HepG2 (cell line): ENCODE data around the gene CHST14. TPM values are rescaled to one million over a fixed set of nuclear protein-coding genes. Genes with fewer than 3 reads are reported as not detected.

ENCODE experiments used
- DDIT3 ChIP-seq: sonication (generic); formaldehyde crosslinking; IDR thresholded peaks from 2 replicates; pipeline ENCODE4 v1.4.0; 2020; ENCODE audit warnings: mild to moderate bottlenecking, missing genetic modification reagents
- GABPA ChIP-seq, 2 experiments: IDR thresholded peaks; 2 replicates each; pipeline ENCODE4 v1.6.1; 2011 to 2016; ENCODE audit warnings: low read depth in 2 of 2, low read length in 1 of 2, missing biosample characterization in 1 of 2, missing genetic modification characterization in 1 of 2
- KMT2A ChIP-seq: sonication (generic); formaldehyde crosslinking; IDR thresholded peaks from 2 replicates; pipeline ENCODE4 v1.4.0; 2020; ENCODE audit warnings: missing genetic modification reagents
- MBD4 ChIP-seq: IDR thresholded peaks from 2 replicates; pipeline ENCODE4 v1.6.1; 2012; ENCODE audit warnings: low read length, inconsistent platforms, borderline replicate concordance
- MLLT10 ChIP-seq: sonication (generic); formaldehyde crosslinking; IDR thresholded peaks from 2 replicates; pipeline ENCODE4 v1.4.0; 2020; ENCODE audit warnings: missing genetic modification reagents
- NR3C1 ChIP-seq: sonication (generic); formaldehyde crosslinking; IDR thresholded peaks from 2 replicates; pipeline ENCODE4 v1.4.0; 2020; ENCODE audit warnings: missing genetic modification reagents
- RNF2 ChIP-seq: fragments of 450-650 bp; conservative IDR thresholded peaks from 2 replicates; pipeline ENCODE4 v1.6.1; 2016; ENCODE audit warnings: low read depth
- SIN3A ChIP-seq: IDR thresholded peaks from 2 replicates; pipeline ENCODE4 v1.6.1; 2011; ENCODE audit warnings: low read depth, mild to moderate bottlenecking, control low read depth, low read length, borderline replicate concordance
- TBX2 ChIP-seq: sonication (generic); formaldehyde crosslinking; IDR thresholded peaks from 2 replicates; pipeline ENCODE4 v1.5.0; 2020; ENCODE audit warnings: missing genetic modification reagents, mild to moderate bottlenecking, borderline replicate concordance
- TEAD2 ChIP-seq: sonication (generic); formaldehyde crosslinking; IDR thresholded peaks from 2 replicates; pipeline ENCODE4 v1.9.0; 2021; ENCODE audit warnings: missing genetic modification reagents
- USF2 ChIP-seq, 2 experiments: sonication (generic) in 1 of 2; formaldehyde crosslinking in 1 of 2; IDR thresholded peaks; 2 replicates each; pipeline versions ENCODE4 v1.5.1 to v1.6.1; 2011 to 2020; ENCODE audit warnings: borderline replicate concordance in 1 of 2, low read depth in 1 of 2, low read length in 1 of 2, mild to moderate bottlenecking in 1 of 2, missing genetic modification reagents in 1 of 2, moderate library complexity in 1 of 2
- XRCC5 ChIP-seq: fragments of 200-400 bp; formaldehyde crosslinking; optimal IDR thresholded peaks from 2 replicates; pipeline ENCODE3; 2017; ENCODE audit warnings: mild to moderate bottlenecking, low read length
- ZKSCAN8 ChIP-seq: IDR thresholded peaks from 2 replicates; pipeline ENCODE4 v1.6.1; 2016; ENCODE audit warnings: borderline replicate concordance, missing genetic modification reagents, missing compliant biosample characterization
- ZNF280D ChIP-seq: sonication (generic); formaldehyde crosslinking; IDR thresholded peaks from 2 replicates; pipeline ENCODE4 v1.5.1; 2020; ENCODE audit warnings: mild to moderate bottlenecking, missing genetic modification reagents
- ZNF589 ChIP-seq: sonication (generic); formaldehyde crosslinking; conservative IDR thresholded peaks from 2 replicates; pipeline ENCODE4 v1.8.0; 2022; ENCODE audit warnings: mild to moderate bottlenecking, moderate library complexity, missing genetic modification reagents
- ZNF629 ChIP-seq: sonication (generic); formaldehyde crosslinking; conservative IDR thresholded peaks from 2 replicates; pipeline ENCODE4 v1.5.0; 2020; ENCODE audit warnings: missing genetic modification reagents
- ZNF660 ChIP-seq: sonication (generic); formaldehyde crosslinking; IDR thresholded peaks from 2 replicates; pipeline ENCODE4 v1.5.1; 2020; ENCODE audit warnings: mild to moderate bottlenecking, low read depth, missing genetic modification reagents, borderline replicate concordance
- ZNF7 ChIP-seq: IDR thresholded peaks from 2 replicates; pipeline ENCODE4 v1.6.1; 2016; ENCODE audit warnings: missing biosample characterization, missing genetic modification reagents
- ZNF713 ChIP-seq: sonication (generic); formaldehyde crosslinking; IDR thresholded peaks from 2 replicates; pipeline ENCODE4 v1.4.0; 2020; ENCODE audit warnings: mild to moderate bottlenecking, missing genetic modification reagents
- ZNF775 ChIP-seq: sonication (generic); formaldehyde crosslinking; IDR thresholded peaks from 2 replicates; pipeline ENCODE4 v1.4.0; 2020; ENCODE audit warnings: missing genetic modification reagents, mild to moderate bottlenecking, moderate library complexity, borderline replicate concordance
- polyA plus RNA-seq, 8 experiments: library from polyadenylated mRNA; depleted of rRNA in 3 of 8; stranded (reverse) in 7 of 8; unstranded in 1 of 8; fragments of >200 nt; fragmentation: Illumina TruSeq in 4 of 8; extraction: Trizol in 4 of 8; gene quantifications; 2 replicates each; pipeline versions ENCODE4 v1.2.1 to v1.2.3, GENCODE V29; 2011 to 2016; ENCODE audit warnings: low read depth in 4 of 8, missing spikeins in 1 of 8, mixed read lengths in 1 of 8; ENCODE audit not compliant: insufficient read depth in 1 of 8
- total RNA-seq, 5 experiments: library from RNA; depleted of rRNA; stranded (reverse); fragments of >200 nt; fragmentation: Illumina TruSeq; extraction: Trizol; gene quantifications; 2 replicates each; pipeline ENCODE4 v1.2.3, GENCODE V29; 2016; ENCODE audit warnings: low read depth in 1 of 5
- TF ChIP-seq, protein P1 (sequence below): IDR thresholded peaks from 2 replicates; pipeline ENCODE4 v1.6.1; 2012; ENCODE audit warnings: low read depth, low read length, improper control_type of control experiment
- TF ChIP-seq, protein P2 (sequence below): sonication (generic); formaldehyde crosslinking; IDR thresholded peaks from 2 replicates; pipeline ENCODE4 v1.4.0; 2020; ENCODE audit warnings: missing genetic modification reagents, low read depth, mild to moderate bottlenecking, borderline replicate concordance

The CHST14 gene
- total and polyA plus RNA-seq, 2 of the 13 experiments (the other 11 are each of a cell fraction or from before 2014, with no cell fraction given) = 8.9 to 12.4 TPM

DNA sequence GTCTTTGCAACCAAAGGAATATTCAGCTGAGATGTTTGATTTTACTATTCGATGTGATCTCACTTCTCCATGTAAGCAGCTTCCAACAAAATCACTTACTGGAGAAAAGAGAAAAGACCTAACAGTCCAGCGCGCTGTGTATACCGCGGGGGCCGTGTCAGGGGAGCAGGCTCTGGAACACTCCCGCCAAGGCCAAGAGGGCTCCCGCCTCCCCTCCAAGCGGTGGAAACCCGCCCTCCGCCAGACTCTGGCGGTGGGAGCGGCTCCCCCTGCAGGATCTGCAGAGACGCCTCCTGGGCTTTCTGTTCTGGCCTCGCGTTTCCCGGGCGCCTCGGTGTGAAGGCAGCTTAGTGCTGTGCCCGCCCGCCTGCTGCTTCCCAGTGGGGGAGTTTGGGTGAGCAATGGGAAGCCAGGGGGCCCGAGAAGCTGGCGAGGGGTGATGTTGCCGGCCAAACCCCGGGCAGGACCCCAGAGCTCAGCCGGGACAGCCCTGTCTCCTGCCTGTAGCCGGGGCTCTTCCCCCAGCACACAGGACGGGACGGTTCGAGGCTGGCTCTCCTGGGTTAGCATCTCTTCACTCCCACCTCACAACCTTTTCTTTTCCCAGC is 36.3 kb downstream of the CHST14 start (continued):
- TF ChIP-seq ZNF775 = no peak
- no peak for TF ChIP-seq USF2 (IDR thresholded peaks at IDR 0.05; ENCODE audit: low read depth, low read length)
- no peak for TF ChIP-seq USF2 (CRISPR knock-in tag; IDR thresholded peaks at IDR 0.05; ENCODE audit: borderline replicate concordance)
- TF ChIP-seq, protein P1, sequence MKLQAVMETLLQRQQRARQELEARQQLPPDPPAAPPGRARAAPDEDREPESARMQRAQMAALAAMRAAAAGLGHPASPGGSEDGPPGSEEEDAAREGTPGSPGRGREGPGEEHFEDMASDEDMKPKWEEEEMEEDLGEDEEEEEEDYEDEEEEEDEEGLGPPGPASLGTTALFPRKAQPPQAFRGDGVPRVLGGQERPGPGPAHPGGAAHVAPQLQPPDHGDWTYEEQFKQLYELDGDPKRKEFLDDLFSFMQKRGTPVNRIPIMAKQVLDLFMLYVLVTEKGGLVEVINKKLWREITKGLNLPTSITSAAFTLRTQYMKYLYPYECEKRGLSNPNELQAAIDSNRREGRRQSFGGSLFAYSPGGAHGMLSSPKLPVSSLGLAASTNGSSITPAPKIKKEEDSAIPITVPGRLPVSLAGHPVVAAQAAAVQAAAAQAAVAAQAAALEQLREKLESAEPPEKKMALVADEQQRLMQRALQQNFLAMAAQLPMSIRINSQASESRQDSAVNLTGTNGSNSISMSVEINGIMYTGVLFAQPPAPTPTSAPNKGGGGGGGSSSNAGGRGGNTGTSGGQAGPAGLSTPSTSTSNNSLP = no peak
- no peak for TF ChIP-seq NR3C1 (CRISPR knock-in tag)
- TF ChIP-seq MLLT10 (CRISPR knock-in tag) = no peak
- no peak for TF ChIP-seq SIN3A
- no peak for TF ChIP-seq GABPA (IDR thresholded peaks at IDR 0.05; ENCODE audit: low read depth, low read length)
- TF ChIP-seq GABPA (CRISPR knock-in tag; IDR thresholded peaks at IDR 0.05; ENCODE audit: low read depth) = no peak
- no peak for TF ChIP-seq DDIT3 (CRISPR knock-in tag)
- TF ChIP-seq RNF2 = no peak
- TF ChIP-seq ZNF660 = no peak
- no peak for TF ChIP-seq ZNF713 (CRISPR knock-in tag)
- TF ChIP-seq XRCC5 = peak; percentile 96
- TF ChIP-seq ZKSCAN8 (CRISPR knock-in tag) = no peak
- TF ChIP-seq KMT2A (CRISPR knock-in tag) = no peak
- no peak for TF ChIP-seq ZNF589
- no peak for TF ChIP-seq TBX2 (CRISPR knock-in tag)
- TF ChIP-seq TEAD2 (CRISPR knock-in tag) = no peak
- TF ChIP-seq ZNF7 (CRISPR knock-in tag) = no peak
- TF ChIP-seq ZNF629 (CRISPR knock-in tag) = no peak
- no peak for TF ChIP-seq MBD4
- TF ChIP-seq, protein P2, sequence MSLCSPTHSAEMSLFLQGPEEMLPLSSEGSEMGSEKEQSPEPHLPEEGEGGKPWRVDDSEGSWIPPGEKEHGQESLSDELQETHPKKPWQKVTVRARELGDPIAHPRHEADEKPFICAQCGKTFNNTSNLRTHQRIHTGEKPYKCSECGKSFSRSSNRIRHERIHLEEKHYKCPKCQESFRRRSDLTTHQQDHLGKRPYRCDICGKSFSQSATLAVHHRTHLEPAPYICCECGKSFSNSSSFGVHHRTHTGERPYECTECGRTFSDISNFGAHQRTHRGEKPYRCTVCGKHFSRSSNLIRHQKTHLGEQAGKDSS (CRISPR knock-in tag) = 0 out of 2 replicates have a peak, but pooled peaks have one; percentile 31
- no peak for TF ChIP-seq ZNF280D
